Measurements from ENCODE around the gene AHDC1. TPM values are rescaled to one million over a fixed set of nuclear protein-coding genes. Genes with fewer than 3 reads are reported as not detected.

AHDC1 gene
- total and polyA plus RNA-seq, 2 of the 13 experiments (the other 11 are each of a cell fraction or from before 2014, with no cell fraction given), result 1.0 to 2.7 TPM

DNA sequence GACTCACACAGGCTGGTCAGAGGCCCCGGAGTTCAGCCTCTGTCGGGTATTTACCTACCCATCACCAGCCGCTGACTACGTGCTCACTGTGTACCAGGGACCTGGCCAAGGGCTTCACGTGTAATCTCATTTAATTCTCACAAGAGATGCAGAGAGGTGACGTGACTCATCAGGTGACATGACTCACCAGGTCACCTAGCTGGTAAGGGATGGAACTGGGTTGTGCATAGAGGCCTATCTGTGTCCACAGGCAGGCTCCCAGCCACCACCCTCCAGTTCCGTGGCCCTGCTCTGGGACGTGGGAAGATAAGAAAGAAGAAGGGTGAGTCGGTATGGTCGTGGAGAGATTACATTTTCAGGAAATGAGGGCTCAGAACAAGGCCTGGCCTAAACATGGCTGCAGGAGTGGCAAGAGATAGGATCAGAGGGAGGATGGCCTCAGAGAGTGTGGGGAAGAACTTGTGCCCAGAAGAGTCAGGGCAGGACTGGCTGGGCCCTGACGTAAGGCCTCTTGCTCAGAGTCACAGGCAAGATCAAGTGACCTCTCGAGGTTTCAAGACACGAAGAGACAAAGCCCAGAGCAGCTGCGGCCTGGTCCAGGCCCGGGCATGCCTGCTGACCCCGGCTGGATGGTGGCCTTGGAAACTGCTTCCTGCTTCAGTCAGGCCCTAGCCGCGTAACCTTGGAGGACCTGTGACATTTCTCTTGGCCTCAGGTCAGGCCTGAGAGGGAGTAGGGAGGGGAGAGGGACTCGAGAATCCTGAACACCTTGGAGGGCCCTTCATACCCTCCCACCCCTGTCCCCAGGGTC is 61.3 kb downstream of the AHDC1 start (continued):
- TF ChIP-seq, protein P1, sequence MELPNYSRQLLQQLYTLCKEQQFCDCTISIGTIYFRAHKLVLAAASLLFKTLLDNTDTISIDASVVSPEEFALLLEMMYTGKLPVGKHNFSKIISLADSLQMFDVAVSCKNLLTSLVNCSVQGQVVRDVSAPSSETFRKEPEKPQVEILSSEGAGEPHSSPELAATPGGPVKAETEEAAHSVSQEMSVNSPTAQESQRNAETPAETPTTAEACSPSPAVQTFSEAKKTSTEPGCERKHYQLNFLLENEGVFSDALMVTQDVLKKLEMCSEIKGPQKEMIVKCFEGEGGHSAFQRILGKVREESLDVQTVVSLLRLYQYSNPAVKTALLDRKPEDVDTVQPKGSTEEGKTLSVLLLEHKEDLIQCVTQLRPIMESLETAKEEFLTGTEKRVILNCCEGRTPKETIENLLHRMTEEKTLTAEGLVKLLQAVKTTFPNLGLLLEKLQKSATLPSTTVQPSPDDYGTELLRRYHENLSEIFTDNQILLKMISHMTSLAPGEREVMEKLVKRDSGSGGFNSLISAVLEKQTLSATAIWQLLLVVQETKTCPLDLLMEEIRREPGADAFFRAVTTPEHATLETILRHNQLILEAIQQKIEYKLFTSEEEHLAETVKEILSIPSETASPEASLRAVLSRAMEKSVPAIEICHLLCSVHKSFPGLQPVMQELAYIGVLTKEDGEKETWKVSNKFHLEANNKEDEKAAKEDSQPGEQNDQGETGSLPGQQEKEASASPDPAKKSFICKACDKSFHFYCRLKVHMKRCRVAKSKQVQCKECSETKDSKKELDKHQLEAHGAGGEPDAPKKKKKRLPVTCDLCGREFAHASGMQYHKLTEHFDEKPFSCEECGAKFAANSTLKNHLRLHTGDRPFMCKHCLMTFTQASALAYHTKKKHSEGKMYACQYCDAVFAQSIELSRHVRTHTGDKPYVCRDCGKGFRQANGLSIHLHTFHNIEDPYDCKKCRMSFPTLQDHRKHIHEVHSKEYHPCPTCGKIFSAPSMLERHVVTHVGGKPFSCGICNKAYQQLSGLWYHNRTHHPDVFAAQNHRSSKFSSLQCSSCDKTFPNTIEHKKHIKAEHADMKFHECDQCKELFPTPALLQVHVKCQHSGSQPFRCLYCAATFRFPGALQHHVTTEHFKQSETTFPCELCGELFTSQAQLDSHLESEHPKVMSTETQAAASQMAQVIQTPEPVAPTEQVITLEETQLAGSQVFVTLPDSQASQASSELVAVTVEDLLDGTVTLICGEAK (IDR thresholded peaks at IDR 0.05), result no peak
- TF ChIP-seq, protein P1 (CRISPR knock-in tag; IDR thresholded peaks at IDR 0.05), result no peak
- TF ChIP-seq FOSL2 (CRISPR knock-in tag; IDR thresholded peaks at IDR 0.05) (peak; percentile 98), FOXO4 (CRISPR knock-in tag; conservative IDR thresholded peaks at IDR 0.05) (no peak), ELF1 (CRISPR knock-in tag; IDR thresholded peaks at IDR 0.05) (no peak; the same call in none of the 2 replicates), ZNF530 (CRISPR knock-in tag; IDR thresholded peaks at IDR 0.05; ENCODE audit: low read depth) (no peak), XBP1 (CRISPR knock-in tag; IDR thresholded peaks at IDR 0.05) (no peak), ZNF713 (CRISPR knock-in tag; IDR thresholded peaks at IDR 0.05) (no peak), ZBTB20 (CRISPR knock-in tag; IDR thresholded peaks at IDR 0.05; ENCODE audit: borderline replicate concordance, low read depth) (peak; percentile 49; the same call in 1 of the 2 replicates), KLF13 (CRISPR knock-in tag; IDR thresholded peaks at IDR 0.05) (no peak; the same call in 1 of the 2 replicates), ZNF652 (CRISPR knock-in tag; IDR thresholded peaks at IDR 0.05; ENCODE audit: borderline replicate concordance, low read depth) (peak; percentile 41; the same call in 1 of the 2 replicates), ZNF460 (CRISPR knock-in tag; IDR thresholded peaks at IDR 0.05; ENCODE audit: borderline replicate concordance) (no peak), KMT2B (CRISPR knock-in tag; IDR thresholded peaks at IDR 0.05) (peak; percentile 42), KLF9 (CRISPR knock-in tag; IDR thresholded peaks at IDR 0.05; ENCODE audit: low read depth) (no peak), TP53 (CRISPR knock-in tag; conservative IDR thresholded peaks at IDR 0.05) (peak; percentile 95), RFX5 (IDR thresholded peaks at IDR 0.05; ENCODE audit: low read depth, low read length) (no peak)
- TF ChIP-seq, protein P2, sequence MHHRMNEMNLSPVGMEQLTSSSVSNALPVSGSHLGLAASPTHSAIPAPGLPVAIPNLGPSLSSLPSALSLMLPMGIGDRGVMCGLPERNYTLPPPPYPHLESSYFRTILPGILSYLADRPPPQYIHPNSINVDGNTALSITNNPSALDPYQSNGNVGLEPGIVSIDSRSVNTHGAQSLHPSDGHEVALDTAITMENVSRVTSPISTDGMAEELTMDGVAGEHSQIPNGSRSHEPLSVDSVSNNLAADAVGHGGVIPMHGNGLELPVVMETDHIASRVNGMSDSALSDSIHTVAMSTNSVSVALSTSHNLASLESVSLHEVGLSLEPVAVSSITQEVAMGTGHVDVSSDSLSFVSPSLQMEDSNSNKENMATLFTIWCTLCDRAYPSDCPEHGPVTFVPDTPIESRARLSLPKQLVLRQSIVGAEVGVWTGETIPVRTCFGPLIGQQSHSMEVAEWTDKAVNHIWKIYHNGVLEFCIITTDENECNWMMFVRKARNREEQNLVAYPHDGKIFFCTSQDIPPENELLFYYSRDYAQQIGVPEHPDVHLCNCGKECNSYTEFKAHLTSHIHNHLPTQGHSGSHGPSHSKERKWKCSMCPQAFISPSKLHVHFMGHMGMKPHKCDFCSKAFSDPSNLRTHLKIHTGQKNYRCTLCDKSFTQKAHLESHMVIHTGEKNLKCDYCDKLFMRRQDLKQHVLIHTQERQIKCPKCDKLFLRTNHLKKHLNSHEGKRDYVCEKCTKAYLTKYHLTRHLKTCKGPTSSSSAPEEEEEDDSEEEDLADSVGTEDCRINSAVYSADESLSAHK (CRISPR knock-in tag; IDR thresholded peaks at IDR 0.05; ENCODE audit: borderline replicate concordance), result no peak

Measured in HepG2 (cell line).